Transverse colon (tissue), 4 donors: ENCODE measurements around the gene SIPA1L3. TPM values are rescaled to one million over a fixed set of nuclear protein-coding genes. Genes with fewer than 3 reads are reported as not detected.

Experiments
- DNase-seq: peaks from one replicate; pipeline ENCODE4 v3.0.0-alpha.2; 2019
- H3K27ac ChIP-seq, 4 donors: fragments of 200-600 bp; sonication (generic); 2 replicates each; pipeline ENCODE4 v1.5.1; 2016 to 2018; ENCODE audit warnings: inconsistent platforms in 4 of 4
- H3K27me3 ChIP-seq: fragments of 200-600 bp; sonication (generic); 2 replicates; pipeline ENCODE4 v1.5.1; 2017; ENCODE audit warnings: inconsistent platforms
- H3K36me3 ChIP-seq, 4 donors: fragments of 200-600 bp; sonication (generic); 2 replicates each; pipeline ENCODE4 v1.5.1; 2017 to 2019; ENCODE audit warnings: inconsistent platforms in 4 of 4
- H3K4me1 ChIP-seq, 4 donors: fragments of 200-600 bp; sonication (generic); 2 replicates each; pipeline ENCODE4 v1.5.1; 2017 to 2020; ENCODE audit warnings: inconsistent platforms in 4 of 4
- H3K4me3 ChIP-seq, 4 donors: fragments of 200-600 bp; sonication (generic); 1 replicate in 1 of 4; 2 replicates in 3 of 4; pipeline versions ENCODE4 v1.5.1 to v1.6.1; 2017 to 2019; ENCODE audit warnings: inconsistent platforms in 4 of 4
- H3K9me3 ChIP-seq, 2 donors: fragments of 200-600 bp; sonication (generic); 2 replicates each; pipeline ENCODE4 v1.5.1; 2017 to 2019; ENCODE audit warnings: inconsistent platforms in 2 of 2
- CTCF ChIP-seq, 5 experiments: fragments of 200-600 bp in 3 of 5; fragments of 450-650 bp in 2 of 5; sonication (generic) in 3 of 5; IDR thresholded peaks; 1 replicate in 2 of 5; 2 replicates in 3 of 5; pipeline ENCODE4 v1.5.1; 2016 to 2017; ENCODE audit warnings: antibody characterized with exemption in 5 of 5, inconsistent platforms in 3 of 5, mild to moderate bottlenecking in 2 of 5, moderate library complexity in 1 of 5
- EP300 ChIP-seq: sonication (generic); formaldehyde crosslinking; IDR thresholded peaks from one replicate; pipeline ENCODE4 v1.6.1; 2017; ENCODE audit warnings: antibody characterized with exemption, low read depth
- POLR2A ChIP-seq: fragments of 450-650 bp; IDR thresholded peaks from one replicate; pipeline ENCODE4 v1.6.1; 2016; ENCODE audit warnings: antibody characterized with exemption, mild to moderate bottlenecking, moderate library complexity
- POLR2AphosphoS5 ChIP-seq, 3 donors: sonication (generic); formaldehyde crosslinking; IDR thresholded peaks; one replicate each; pipeline ENCODE4 v1.6.1; 2016; ENCODE audit warnings: antibody characterized with exemption in 3 of 3
- WGBS, 2 donors: methylation state at CpG; one replicate each; pipeline ENCODE4 v1.1.5; 2018; ENCODE audit warnings: low coverage in 1 of 2; 5-methylcytosine and 5-hydroxymethylcytosine counted together
- in situ Hi-C, 4 donors: fragments of 200-750 bp; cut with MboI; loops; one replicate each; pipeline versions ENCODE4 v1.15.0 to v1.15.1; 2017; ENCODE audit warnings: low sequenced_read_pairs in 3 of 4, low pct_ligation_motif_present in 1 of 4, low pct_unique_long_range_greater_than_20kb in 1 of 4
- intact Hi-C: fragments of 100-400 bp; cut with DNase I; formaldehyde crosslinking; loops from one replicate; pipeline ENCODE4 v1.15.1; 2023; ENCODE audit warnings: low total_unique reads
- total RNA-seq, 4 donors: library from RNA; depleted of rRNA; stranded (reverse); fragments of >200 nt; gene quantifications; one replicate each; pipeline ENCODE4 v1.1.0, GENCODE V29; 2016

The SIPA1L3 gene
- total RNA-seq, 4 donors from 2014 or later = 191 to 284 (median 231) TPM

- intact Hi-C loops (no loop called here), in situ Hi-C loops (no loop called here)
- 60% methylated on average over 4 of the region's 4 CpGs; no CpG with 5 or more reads in 1 of the 2 donors for WGBS, 2 donors
- DNase-seq = no peak
- Histone ChIP-seq H3K4me3 (no peak overlapping the region), H3K9me3 (no peaks in the 10 kb centered on the region), H3K4me1 (peaks cover 0 to 17% (median 6%) of the 10 kb centered on the region in 4 donors), H3K36me3 (no peaks in the 10 kb centered on the region), H3K27ac (no peak overlapping the region), H3K27me3 (no peaks in the 10 kb centered on the region)
- TF ChIP-seq CTCF (IDR thresholded peaks at IDR 0.05) = no peak
- no peak for TF ChIP-seq POLR2A
- TF ChIP-seq POLR2AphosphoS5 (IDR thresholded peaks at IDR 0.05) = no peak
- TF ChIP-seq EP300 = no peak
These were observed 84.8 kb downstream of the SIPA1L3 start for GRCh38 chr19:37991841-37992248.

GRCh38 chr19:37992761-37993160, 85.8 kb downstream of the SIPA1L3 start:
- intact Hi-C loops (no loop called here), in situ Hi-C loops (no loop called here)
- TF ChIP-seq POLR2AphosphoS5 (IDR thresholded peaks at IDR 0.05) (no peak), CTCF (IDR thresholded peaks at IDR 0.05) (no peak), EP300 (no peak), POLR2A (no peak)
- H3K4me1 ChIP-seq = peaks cover 0 to 9% (median 3%) of the 10 kb centered on the region in 4 donors
- H3K9me3 ChIP-seq = no peaks in the 10 kb centered on the region
- DNase-seq = no peak
- no peaks in the 10 kb centered on the region for H3K36me3 ChIP-seq
- H3K4me3 ChIP-seq = no peak overlapping the region
- H3K27me3 ChIP-seq = no peaks in the 10 kb centered on the region
- no peak overlapping the region for H3K27ac ChIP-seq
- WGBS, 2 donors = 94% methylated on average over 3 to 9 of the region's 9 CpGs

GRCh38 chr19:37994823-37995130, 87.8 kb downstream of the SIPA1L3 start:
- WGBS, 2 donors = 40 to 91% methylated on average over 1 to 7 of the region's 8 CpGs
- in situ Hi-C loops = no loop called here
- Histone ChIP-seq H3K4me1 (peaks cover 0 to under 1% (median 0%) of the 10 kb centered on the region in 4 donors), H3K9me3 (no peaks in the 10 kb centered on the region), H3K27ac (no peak overlapping the region), H3K4me3 (no peak overlapping the region), H3K27me3 (no peaks in the 10 kb centered on the region), H3K36me3 (no peaks in the 10 kb centered on the region)
- TF ChIP-seq POLR2A (no peak), EP300 (no peak), CTCF (IDR thresholded peaks at IDR 0.05) (no peak), POLR2AphosphoS5 (IDR thresholded peaks at IDR 0.05) (no peak)
- intact Hi-C loops = no loop called here
- no peak for DNase-seq

- 90 to 95% methylated on average over 2 to 7 of the region's 7 CpGs for WGBS, 2 donors
- no peak for DNase-seq
- Histone ChIP-seq H3K4me3 (no peak overlapping the region), H3K27ac (no peak overlapping the region), H3K27me3 (no peaks in the 10 kb centered on the region), H3K4me1 (peaks cover 0 to 3% (median 0%) of the 10 kb centered on the region in 4 donors), H3K9me3 (no peaks in the 10 kb centered on the region), H3K36me3 (no peaks in the 10 kb centered on the region)
- no peak for TF ChIP-seq POLR2AphosphoS5 (IDR thresholded peaks at IDR 0.05)
- TF ChIP-seq EP300 = no peak
- TF ChIP-seq POLR2A = no peak
- no peak for TF ChIP-seq CTCF (IDR thresholded peaks at IDR 0.05)
- intact Hi-C loops (no loop called here), in situ Hi-C loops (no loop called here)
These were observed 88.3 kb downstream of the SIPA1L3 start for GRCh38 chr19:37995346-37995745.
